Choroid plexus epithelial cell (primary cell): ENCODE data around the gene TIGAR.

Experiments used
- DNase-seq: peaks from one replicate; pipeline ENCODE4 v3.0.0-alpha.2; 2010; ENCODE audit warnings: low read depth
- H3K4me3 ChIP-seq: 2 replicates; pipeline ENCODE4 v1.5.1; 2011; ENCODE audit warnings: low read depth, mild to moderate bottlenecking, control low read depth, low read length, moderate library complexity
- TF ChIP-seq, protein P1 (sequence below): conservative IDR thresholded peaks from 2 replicates; pipeline ENCODE4 v1.5.1; 2011; ENCODE audit warnings: low read depth, mild to moderate bottlenecking, control low read depth, inconsistent platforms, low read length, moderate library complexity

Gene TIGAR

GRCh38 chr12:4297617-4298016 lies 23.4 kb upstream of the TIGAR start:
- TF ChIP-seq, protein P1, sequence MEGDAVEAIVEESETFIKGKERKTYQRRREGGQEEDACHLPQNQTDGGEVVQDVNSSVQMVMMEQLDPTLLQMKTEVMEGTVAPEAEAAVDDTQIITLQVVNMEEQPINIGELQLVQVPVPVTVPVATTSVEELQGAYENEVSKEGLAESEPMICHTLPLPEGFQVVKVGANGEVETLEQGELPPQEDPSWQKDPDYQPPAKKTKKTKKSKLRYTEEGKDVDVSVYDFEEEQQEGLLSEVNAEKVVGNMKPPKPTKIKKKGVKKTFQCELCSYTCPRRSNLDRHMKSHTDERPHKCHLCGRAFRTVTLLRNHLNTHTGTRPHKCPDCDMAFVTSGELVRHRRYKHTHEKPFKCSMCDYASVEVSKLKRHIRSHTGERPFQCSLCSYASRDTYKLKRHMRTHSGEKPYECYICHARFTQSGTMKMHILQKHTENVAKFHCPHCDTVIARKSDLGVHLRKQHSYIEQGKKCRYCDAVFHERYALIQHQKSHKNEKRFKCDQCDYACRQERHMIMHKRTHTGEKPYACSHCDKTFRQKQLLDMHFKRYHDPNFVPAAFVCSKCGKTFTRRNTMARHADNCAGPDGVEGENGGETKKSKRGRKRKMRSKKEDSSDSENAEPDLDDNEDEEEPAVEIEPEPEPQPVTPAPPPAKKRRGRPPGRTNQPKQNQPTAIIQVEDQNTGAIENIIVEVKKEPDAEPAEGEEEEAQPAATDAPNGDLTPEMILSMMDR, result no peak
- DNase-seq, result no peak
- H3K4me3 ChIP-seq, result no peak overlapping the region

GRCh38 chr12:4300883-4301282 lies 20.1 kb upstream of the TIGAR start:
- no peak for DNase-seq
- TF ChIP-seq, protein P1, result no peak
- no peak overlapping the region for H3K4me3 ChIP-seq

DNA sequence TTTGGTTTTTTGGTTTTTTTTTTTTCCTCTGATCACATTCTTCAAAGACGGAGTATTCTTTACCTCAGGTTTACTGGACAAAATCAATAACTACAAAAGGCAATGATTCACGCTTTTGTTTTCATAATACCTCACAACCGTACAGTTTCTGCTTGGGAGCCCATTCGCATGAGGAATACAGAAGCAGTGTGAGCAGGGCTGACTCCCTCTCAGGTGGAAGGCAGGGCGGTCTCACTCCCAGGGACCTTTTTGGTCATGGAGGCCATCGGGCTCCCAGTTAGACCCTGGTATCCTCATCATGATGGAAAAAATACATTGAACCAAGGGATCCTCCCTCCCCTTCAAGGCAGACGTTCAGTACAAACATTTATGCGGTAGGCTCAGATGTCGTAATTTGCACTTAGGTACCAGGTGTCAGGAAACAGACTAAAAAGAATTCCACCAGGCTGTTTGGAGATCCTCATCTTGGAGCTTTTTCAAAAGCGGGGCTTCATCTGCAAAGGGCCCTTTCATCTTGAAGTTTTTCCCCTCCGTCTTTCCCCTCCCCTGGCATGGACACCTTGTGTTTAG lies 19.0 kb upstream of the TIGAR start:
- DNase-seq, result no peak
- H3K4me3 ChIP-seq, result no peak overlapping the region
- TF ChIP-seq, protein P1, result no peak

DNA sequence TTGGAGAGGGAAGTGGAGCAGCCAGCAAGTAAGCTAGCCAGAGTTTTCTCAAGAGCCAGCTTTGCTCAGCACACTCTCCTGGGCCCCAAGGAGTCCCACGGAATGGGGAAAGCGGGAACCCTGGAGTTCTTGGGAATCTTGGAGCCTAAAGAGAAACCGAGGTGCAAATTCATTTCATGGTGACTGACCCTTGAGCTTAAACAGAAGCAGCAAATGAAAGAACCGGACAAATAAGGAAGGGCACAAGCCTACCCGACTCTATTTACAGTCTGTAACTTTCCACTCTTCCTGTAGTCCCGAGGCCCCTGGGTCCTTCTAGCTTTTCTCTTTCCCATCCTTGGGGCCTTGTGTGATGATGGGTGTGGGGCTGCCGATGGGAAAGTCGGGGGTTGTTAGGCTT lies 18.1 kb upstream of the TIGAR start:
- no peak overlapping the region for H3K4me3 ChIP-seq
- no peak for DNase-seq
- TF ChIP-seq, protein P1, result no peak

DNA sequence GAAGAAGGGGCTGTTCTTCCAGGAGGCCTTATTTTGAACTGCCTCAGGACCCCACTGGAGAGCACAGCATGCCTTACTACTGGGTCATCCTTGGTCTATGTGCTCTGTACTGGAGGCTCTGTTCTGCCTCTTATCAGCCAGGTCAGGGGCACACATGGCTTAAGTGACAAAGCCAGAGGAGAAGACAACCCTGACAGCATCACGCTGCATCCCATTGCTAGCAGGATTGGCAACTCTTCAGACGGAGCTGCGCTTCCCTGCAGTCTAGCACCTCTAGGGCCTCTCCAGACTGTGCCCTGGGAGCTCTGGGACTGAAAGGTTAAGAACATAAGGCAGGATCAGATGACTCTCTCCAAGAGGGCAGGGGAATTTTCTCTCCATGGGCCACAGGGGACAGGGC lies 17.3 kb upstream of the TIGAR start:
- no peak overlapping the region for H3K4me3 ChIP-seq
- DNase-seq, result no peak
- TF ChIP-seq, protein P1, result no peak

- peak; percentile 89 for DNase-seq
- TF ChIP-seq, protein P1, result peak; percentile 84
- peak overlapping the region; percentile 32 for H3K4me3 ChIP-seq
Observed at GRCh38 chr12:4307593-4308333, 13.2 kb upstream of the TIGAR start.
